ENCODE measurements around the gene RPS6KC1.

Gene RPS6KC1

DNA sequence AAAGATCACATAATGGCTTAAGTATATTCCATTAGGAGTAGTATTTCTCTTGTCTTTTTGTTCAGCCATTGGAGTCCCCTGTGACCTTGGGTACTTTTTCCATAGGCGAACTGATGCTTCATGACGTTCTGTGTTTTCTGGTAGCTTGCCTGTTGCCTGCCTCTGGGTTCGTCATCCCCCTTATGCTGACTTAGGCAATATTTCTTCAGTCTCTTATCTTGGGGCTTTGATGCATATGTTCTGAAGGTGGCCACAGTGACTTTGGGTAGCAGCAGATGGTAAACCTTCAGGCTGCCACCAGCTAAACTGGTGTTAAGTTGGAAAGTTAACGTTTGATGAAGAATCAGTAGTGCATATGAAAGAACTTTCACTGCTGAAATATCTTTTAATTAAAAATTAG, 170.2 kb downstream of the RPS6KC1 start:
- DNase-seq, result no peak

DNA sequence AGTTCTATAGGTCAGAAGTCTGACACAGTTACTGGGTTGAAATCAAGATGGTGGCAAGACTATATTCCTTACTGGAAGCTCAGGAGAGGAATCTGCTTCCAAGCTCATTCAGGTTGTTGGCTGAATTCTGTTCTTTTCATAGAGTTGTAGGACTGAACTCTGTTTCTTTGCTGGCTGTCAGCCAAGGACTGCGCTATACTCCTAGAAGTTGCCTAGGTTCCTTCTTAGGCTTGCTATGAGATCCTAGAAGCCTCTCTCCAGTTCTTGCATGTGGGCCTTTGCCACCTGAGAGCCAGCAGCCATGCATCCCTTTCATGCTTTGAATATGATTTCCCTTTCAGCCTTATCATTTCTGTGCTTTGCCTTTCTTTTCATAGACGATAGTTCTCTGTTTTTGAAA, 176.4 kb downstream of the RPS6KC1 start:
- DNase-seq, result no peak

DNA sequence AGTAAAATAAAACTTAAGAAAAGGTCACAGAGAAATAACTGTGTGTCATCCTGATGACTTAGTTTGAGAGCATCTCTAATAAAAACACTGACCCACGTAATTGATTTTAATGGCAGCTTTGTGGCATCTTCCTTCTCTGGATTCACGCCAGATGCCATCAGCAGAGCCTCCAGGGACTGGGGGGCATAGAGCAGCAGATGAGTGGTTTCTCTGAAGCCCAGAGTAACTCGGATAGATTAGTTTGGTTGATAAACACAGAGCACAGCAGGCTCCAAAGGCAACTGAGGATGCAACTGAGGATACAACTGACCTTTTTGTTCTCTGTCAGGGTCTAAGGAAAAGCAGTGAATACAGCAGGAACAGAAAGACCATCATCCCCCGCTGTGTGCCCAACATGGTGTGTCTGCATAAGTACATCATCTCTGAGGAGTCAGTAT, 180.8 kb downstream of the RPS6KC1 start:
- no peak for DNase-seq

DNA sequence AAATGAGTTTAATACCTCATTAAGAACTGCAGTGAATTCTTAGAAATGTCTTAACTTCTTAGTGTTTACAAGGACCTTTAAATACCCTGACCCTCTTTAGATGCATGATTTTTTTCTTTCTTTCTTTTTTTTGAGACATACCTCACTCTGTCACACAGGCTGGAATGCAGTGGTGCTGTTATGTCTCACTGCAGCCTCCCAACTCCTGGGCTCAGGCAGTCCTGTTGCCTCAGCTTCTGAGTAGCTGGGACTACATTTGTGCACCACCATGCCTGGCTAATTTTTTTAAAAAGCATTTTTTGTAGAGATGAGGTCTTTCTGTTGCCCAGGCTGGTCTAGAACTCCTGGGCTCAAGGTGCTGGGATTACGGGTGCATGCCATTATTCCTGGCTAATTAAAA, 191.8 kb downstream of the RPS6KC1 start:
- no peak for DNase-seq

DNA sequence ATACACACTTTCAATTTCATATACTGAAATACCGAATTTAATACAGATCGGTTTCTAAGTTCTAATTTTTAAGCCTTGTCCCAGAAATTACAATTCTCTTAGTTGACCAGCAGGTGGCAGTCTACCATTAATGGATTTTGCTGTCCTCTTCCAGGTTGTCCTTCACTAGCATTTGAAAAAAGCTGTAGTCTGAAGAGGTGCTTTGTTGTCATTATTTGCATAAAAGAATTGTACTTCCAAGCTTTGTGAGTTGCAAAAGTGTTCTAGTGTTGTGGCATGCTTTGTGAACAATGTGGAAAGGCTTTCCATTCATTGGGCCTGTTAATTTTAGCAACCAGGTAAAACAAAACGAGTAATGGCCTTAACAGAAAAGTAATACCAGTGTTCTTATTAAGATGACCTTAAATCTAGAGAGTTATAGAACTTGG, 193.6 kb downstream of the RPS6KC1 start:
- DNase-seq, result peak in 5 of 56 donors; percentile 2 to 8 (median 4)

DNA sequence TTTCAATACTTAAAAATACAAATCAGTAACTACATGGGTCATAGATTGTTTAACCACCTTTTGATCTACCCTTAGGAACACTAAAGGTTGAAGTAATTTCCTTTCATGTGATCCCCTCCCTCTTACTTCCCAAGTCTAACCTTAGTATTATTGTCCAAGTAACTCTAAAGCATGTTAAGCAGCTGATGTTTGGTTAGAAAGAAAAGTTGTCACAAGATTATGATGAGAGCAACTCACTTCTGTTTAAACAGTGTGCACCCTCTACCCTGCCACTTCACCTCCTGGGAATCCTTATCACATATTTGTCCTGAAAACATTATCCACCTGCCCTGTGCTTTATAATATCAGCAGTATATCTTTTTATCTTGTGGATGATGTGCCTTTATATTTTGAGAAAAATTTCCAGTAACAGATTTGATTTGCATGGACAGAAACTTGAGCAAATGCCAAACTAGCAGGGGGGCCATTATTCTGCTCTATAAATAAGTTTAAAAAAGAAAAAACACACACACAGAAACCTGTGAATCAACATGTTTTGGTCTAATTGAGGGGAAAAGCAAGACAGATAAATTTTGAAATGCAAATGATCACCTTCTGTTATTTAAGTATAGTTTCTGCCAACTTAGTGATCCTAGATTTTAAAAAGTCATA, 194.3 kb downstream of the RPS6KC1 start:
- no peak for DNase-seq

DNA sequence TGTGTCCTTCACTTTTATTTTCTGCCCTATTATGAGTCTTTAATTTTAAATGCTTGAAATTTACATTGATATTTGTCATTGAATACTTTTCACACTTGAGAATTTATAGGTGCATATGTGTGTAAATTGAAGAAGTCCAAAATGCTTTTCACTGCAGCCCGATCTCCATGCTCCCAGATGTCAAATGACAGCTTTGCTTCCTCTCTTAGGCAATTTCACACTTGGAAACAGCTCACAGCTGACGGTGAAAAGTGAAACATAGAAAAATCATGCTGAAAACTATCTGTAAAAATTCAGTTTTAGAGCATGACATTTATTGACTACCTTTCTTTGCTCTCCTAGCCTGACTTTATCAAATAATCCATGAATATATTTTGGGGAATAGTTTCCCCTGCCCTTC, 196.0 kb downstream of the RPS6KC1 start:
- no peak for DNase-seq

DNA sequence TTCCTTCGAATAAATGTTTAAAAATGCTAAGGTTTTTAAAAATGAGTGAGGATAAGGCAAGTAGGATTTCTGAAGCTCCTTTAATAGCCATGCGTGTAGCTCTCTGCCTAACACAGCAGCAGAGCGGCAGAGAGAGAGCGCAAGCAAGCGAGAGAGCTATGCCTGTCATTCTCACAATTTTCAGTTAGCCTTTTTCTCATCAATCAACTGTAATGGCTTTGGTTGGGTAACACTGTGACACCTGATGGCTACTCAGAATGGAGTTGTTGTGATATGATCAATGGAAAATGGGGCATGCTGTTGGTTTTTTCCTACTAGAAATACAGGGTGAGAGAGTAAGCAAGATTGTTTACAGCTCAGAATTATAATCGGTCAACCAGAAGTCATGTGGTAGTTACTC, 198.4 kb downstream of the RPS6KC1 start:
- no peak for DNase-seq

DNA sequence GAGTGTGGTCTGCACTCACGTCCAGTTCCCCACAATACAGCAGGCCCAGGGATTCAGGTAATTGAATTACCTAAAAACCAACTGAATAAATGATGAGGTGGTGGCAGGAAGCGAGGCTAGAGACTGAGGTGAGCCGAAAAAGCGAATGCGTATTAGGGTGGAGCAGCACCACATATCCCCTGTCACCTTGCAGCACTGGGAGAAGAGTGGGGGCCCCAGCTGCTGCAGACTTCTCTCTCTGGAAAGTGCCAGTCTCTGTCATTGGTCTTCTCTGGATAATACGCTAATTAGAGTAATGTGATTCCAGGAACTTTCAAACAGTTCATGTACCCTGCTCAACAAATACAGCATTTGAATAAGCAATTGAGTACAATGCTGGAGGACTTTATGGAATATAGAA, 199.0 kb downstream of the RPS6KC1 start:
- DNase-seq, result no peak

DNA sequence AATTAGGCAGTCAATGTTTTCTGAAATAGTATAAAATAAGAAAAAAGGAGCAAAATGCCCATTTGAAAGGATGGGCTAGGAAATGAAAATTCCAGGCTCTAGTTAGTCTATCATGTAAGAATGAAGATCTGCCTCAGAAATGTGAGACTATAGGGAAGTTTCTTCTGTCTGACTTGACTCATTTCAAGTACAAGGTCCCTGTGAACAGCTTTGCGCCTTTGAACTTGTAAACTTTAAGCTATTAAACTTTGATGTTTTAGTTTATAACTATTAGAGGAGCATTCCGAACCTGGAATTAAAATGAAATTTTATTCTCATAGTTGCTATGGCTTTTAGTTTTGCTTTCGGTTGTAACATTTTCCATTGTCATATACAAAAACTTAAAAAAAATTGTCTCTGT, 199.4 kb downstream of the RPS6KC1 start:
- DNase-seq, result no peak

DNA sequence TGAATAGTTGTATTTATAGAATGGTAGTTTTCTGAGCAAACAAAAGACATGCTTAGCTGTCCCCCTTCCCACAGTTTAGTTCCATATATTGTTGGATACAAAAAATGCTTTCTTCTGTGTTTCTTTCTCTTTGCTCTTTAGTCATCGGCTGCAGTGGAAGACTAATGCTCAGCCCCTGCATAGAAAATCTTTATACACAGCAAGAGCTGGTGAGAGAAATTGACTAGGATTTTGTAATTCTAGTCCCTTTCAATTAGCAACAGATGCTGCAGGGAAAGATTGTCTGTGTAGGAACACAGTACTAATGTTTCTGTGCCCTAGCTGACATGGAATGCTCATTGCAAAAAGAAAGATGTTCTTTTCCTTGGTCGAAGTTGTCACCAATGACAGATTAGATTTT, 200.9 kb downstream of the RPS6KC1 start:
- DNase-seq, result no peak

DNA sequence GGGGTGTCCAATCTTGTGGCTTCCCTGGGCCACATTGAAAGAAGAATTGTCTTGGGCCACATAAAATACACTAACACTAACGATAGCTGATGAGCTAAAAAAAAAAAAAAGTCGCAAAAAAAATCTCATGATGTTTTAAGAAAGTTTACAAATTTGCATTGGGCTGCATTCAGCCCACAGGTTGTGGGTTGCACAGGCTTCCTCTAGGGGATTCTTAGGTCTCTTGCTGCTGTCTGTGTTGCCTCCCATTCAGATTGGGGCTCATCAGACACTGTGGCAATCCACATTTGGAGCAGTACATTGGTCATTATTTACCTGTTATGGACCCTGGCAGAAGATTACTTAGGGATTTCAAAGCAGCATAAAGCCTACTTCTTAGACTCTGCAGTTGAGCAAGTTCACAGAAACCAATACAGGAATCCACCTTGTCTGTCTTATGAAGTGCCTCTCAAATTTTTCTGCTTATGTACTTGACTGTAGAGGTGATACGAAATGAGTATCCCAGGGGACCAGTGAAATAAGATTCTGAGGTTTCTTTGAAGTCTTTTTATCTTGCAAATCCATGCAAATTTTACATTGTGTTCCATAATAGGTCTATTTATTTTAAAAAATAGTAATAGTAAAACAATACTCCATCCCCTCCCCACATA, 205.5 kb downstream of the RPS6KC1 start:
- DNase-seq, result no peak

DNA sequence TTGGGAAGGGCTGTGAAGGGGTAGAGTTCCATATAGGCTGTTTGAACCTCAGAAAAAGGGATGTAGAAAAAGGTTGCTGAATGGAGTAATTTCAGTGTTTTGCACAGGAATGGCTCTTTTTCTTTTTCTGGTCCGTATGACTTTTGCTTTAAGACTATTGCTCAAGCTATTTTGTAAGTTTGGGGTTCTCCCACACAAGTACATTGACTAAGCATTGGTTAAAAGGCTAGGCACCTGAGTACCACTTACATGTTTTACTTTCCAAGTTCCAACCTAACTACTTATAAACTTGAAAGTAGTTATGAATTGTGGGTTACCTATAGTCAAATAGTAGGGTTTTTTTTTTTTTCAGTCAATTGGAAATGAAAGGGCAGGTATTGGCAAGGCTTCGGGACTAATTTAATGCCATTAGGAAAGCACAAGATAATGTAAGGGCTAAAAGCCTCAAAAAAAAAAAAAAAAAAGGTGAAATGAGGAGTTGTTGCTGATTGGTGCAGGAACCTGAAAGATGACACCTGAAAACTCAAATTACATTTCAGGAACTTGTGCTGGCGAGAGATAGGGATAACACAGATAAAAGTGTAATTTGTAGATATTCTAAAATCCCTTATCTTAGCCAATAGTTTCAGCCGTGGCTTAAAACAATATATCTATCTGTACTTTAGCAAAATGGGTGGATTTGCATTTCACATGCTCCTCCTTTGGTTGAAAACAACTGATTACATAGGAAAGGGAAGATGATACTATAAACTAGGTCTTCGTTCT, 209.5 kb downstream of the RPS6KC1 start:
- DNase-seq, result no peak

DNA sequence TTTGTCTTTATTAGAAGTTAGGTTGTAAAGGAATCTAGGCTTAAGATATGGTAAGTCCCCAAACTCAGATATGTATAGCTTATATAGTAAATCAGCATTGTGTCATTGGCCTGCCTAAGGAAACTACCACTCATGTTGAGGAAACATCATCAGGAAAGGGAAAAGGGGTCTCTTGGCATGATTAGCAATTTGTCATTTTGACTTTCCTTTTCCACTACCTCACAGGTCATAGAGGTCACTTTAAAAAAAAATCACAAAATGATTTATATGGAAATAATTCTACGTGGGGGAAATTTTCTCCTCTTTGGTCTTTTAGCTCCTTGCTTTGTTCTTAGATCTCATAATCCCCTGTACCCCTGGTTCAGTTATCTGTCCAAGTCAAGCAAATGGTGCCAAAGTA, 213.5 kb downstream of the RPS6KC1 start:
- no peak for DNase-seq

DNA sequence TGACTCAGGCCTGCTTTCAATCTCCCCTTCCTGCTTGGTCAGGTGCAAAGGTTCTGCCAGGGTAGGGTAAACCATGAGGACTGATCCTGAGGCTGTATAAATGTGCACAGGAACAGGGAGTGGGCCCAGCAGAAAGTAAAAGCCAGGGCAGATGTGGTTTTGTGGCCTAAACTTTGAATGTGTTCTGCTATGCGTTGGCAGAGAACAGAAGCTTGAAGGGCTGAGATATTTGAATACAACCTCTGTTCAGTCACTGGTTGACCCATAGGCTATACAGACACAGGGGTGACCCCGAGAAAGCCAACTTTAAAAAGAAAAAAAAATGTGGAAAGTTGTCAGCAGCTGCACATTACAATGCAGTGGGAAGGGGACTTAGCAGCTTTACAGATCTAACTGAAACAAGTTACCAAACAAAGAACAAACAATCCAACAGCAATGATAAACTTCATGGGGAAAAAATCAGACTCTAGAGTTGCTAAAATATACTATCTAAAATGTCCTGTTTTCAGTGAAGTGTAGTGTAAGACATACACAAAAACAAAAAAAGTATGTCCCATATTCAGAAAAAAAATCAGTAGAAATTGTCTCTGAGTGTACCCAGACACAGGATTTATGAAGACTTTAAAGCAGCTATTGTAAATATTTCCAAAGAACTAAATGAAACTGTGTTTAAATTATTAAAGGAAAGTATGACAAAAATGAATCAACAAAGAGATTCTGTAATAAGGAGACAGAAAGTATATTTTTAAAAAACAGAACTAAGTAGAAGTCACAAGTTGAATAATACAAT, 216.1 kb downstream of the RPS6KC1 start:
- DNase-seq, result no peak

DNA sequence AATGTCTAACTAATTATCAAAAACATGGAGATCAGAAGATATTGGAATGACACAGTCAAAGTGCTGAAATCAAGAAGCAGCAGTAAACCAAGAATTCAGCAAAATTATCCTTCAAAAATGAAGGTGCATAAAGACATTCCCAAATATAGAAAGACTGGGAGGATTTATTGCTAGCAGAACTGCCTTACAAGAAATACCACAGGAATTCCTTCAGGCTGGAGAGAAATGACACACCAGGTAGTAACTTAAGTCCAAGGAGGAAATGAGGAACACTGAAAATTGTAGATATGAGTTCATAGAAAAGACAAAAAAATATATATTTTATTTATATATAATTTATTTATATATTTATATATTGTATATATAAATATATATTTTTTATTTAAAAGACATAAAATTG, 217.2 kb downstream of the RPS6KC1 start:
- no peak for DNase-seq

DNA sequence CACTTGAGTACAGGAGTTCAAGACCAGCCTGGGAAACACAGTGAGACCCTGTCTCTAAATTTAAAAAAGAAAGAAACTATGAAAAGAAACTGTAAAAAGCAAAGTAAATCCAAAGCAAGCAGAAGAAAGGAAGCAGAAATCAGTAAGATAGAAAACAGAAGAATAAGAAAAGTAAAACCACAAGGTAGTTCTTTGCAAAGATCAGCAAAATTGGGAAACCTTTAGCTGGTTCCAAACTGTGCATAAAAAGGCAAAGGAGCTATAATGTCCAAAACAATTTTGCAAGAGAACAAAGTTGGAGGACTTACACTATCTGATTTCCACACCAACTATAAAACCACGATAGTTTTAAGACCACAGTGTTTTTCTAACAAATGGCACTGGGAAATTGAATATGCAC, 218.8 kb downstream of the RPS6KC1 start:
- no peak for DNase-seq

DNA sequence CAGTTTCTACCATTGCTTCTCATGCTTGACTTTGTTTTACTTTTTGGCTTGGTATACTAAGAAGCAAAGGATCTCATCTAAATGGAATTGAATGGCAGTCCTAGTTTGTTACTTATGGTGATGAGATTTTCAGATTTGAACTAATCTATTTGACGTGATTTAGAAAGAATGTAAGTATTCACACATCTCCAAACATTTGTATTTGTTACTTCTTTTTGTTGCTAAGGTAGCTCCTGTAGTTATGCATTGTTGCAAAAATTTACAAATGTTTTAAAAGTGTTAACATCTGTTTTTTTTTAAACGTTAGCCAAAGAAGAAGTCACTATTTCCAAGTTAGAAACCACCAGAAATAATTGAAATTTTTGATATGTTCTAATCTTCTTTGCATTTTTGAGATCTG, 222.5 kb downstream of the RPS6KC1 start:
- DNase-seq, result no peak

DNA sequence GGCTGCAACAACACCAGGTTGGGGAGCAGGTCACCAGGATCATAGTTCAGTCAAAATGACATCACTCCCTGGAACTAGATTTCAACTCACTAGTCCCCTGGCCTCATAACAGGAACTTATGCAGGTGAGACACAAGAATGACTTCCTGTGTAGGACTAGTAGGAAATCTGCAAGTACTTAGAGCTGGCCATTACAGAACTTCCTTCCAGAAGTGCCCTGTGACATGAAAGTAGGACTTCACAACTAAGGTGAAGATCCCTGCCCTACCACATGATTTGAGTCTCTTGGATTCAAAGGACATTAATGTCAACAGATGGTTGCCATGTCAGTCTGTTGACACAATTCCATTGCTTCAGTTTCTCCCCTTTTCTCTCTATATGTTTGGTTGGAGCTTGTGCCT, 223.1 kb downstream of the RPS6KC1 start:
- DNase-seq, result no peak

DNA sequence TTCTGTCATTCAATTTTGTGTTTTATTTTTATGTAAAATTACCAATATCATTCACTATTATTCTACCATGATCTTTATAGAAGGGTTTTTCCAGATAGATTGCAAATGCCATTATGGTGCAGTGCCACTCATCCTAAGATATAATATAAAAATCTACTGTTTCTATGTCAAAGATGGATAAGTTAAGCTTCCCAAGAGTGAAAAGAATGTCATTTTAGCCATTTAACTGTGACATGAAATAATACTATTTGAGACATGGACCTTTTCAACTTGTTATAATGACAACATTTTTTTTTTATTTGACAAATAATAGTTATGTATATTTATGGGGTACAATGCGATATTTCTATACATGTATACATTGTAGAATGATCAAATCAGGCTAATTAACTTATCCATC, 224.3 kb downstream of the RPS6KC1 start:
- no peak for DNase-seq

DNA sequence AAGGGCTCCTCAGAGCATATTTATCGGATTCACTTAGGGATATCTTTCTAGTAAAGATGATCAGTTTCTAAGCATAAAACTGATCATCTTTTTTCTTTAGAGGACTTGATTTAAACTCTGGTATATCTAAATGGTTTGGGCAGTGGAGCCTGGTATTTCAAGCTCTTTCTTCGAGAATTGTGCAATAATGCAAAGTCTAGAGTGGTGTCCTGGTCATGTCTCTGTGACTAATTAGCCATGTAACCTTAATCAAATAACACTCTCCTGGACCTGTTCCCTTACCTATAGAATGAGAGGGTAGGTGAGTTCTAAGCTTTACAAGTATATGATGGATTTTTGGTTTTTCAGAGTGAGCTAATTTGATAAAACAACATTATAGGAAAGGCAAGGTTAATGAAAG, 225.2 kb downstream of the RPS6KC1 start:
- no peak for DNase-seq

DNA sequence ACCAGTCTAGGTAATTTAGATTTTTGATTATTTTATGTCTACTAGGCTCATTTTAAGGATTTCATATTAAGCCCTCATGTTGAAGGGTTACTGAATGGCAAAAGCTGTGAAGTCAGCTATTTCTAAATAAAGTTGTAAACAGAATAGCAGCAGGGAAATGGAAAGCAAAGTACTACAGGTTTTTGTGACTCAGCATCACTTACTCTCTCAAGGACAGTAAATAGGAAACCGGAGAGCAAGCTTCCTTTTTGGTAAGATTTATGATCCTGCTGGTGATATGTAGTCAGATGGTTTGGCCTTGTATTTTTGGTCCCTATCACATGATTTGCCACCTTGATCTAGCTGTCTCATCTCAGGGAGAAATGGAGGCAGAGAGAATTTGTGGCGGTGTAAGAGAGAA, 226.0 kb downstream of the RPS6KC1 start:
- no peak for DNase-seq
